Measurements from ENCODE around the gene RFX8. TPM values are rescaled to one million over a fixed set of nuclear protein-coding genes. Genes with fewer than 3 reads are reported as not detected.

Gene RFX8
- polyA plus RNA-seq, 1 of the 3 experiments (the other 2 are of a cell fraction), result 0.07 TPM

GRCh38 chr2:101401906-101402305 is 73.0 kb downstream of the RFX8 start:
- TF ChIP-seq MXI1 (IDR thresholded peaks at IDR 0.05; ENCODE audit: low read depth, low read length) (no peak), CTCF (IDR thresholded peaks at IDR 0.05) (0 out of 2 replicates have a peak, but pooled peaks have one; percentile 20)
- ChIA-PET POLR2A (no interaction called here), CTCF (interaction anchor here (1.4 kb wide), 1 partner anchor 15 kb away, joined by 5 read pairs; the partner anchor contains the start of gene CREG2)
- Histone ChIP-seq H3F3A (replicated peaks; ENCODE audit: insufficient read depth) (no peaks in the 10 kb centered on the region), H3K79me2 (ENCODE audit: insufficient read depth) (no peaks in the 10 kb centered on the region), H3K36me3 (replicated peaks in 1 of 2; ENCODE audit: control insufficient read depth in 1 of 2, insufficient read depth in 2 of 2, low read length in 1 of 2) (no peaks in the 10 kb centered on the region), H3K4me1 (ENCODE audit: control insufficient read depth in 1 of 2, insufficient read depth in 2 of 2, low read depth in 1 of 2, low read length in 1 of 2) (no peaks in the 10 kb centered on the region; a peak in 1 of 4 replicates), H2AFZ (ENCODE audit: low read depth) (no peak overlapping the region), H3K27me3 (ENCODE audit: insufficient read depth) (no peaks in the 10 kb centered on the region), H3K9ac (no peak overlapping the region), H3K9me3 (no peaks in the 10 kb centered on the region), H3K27ac (ENCODE audit: low read depth in 2 of 2, low read length in 1 of 2) (no peak overlapping the region), H3K9me2 (no peaks in the 10 kb centered on the region), H4K20me1 (ENCODE audit: insufficient read depth) (no peaks in the 10 kb centered on the region), H3K4me3 (ENCODE audit: low read depth in 2 of 2, low read length in 1 of 2) (no peak overlapping the region), H3K4me2 (no peak overlapping the region)
- WGBS (ENCODE audit: low lambda C conversion rate), result 80% methylated on average over 5 of the region's 5 CpGs
- DNase-seq, result no peak

GRCh38 chr2:101401326-101401665 is 73.6 kb downstream of the RFX8 start:
- no peak overlapping the region for H2AFZ ChIP-seq (ENCODE audit: low read depth)
- no peak overlapping the region for H3K27ac ChIP-seq (ENCODE audit: low read depth in 2 of 2, low read length in 1 of 2)
- no peaks in the 10 kb centered on the region for H3K79me2 ChIP-seq (ENCODE audit: insufficient read depth)
- WGBS (ENCODE audit: low lambda C conversion rate), result 86% methylated on average over 8 of the region's 8 CpGs
- H3K9me2 ChIP-seq, result no peaks in the 10 kb centered on the region
- no peak overlapping the region for H3K4me2 ChIP-seq
- no peak for TF ChIP-seq YY1 (IDR thresholded peaks at IDR 0.05; ENCODE audit: low read depth)
- no peak for TF ChIP-seq EZH2phosphoT487 (IDR thresholded peaks at IDR 0.05; ENCODE audit: borderline replicate concordance, low read depth)
- TF ChIP-seq ZBTB33 (IDR thresholded peaks at IDR 0.05; ENCODE audit: borderline replicate concordance, low read depth), result no peak
- no peak for TF ChIP-seq TEAD4 (IDR thresholded peaks at IDR 0.05; ENCODE audit: borderline replicate concordance, insufficient read depth)
- no peaks in the 10 kb centered on the region for H3K27me3 ChIP-seq (ENCODE audit: insufficient read depth)
- no peaks in the 10 kb centered on the region for H4K20me1 ChIP-seq (ENCODE audit: insufficient read depth)
- DNase-seq, result no peak
- POLR2A ChIA-PET, result interaction anchor here (1.2 kb wide), 1 partner anchor 14 kb away, joined by 4 read pairs; the partner anchor contains the start of gene CREG2
- no peaks in the 10 kb centered on the region; a peak in 1 of 4 replicates for H3K4me1 ChIP-seq (ENCODE audit: control insufficient read depth in 1 of 2, insufficient read depth in 2 of 2, low read depth in 1 of 2, low read length in 1 of 2)
- CTCF ChIA-PET, result no interaction called here
- no peak overlapping the region for H3K9ac ChIP-seq
- no peaks in the 10 kb centered on the region for H3K9me3 ChIP-seq
- H3F3A ChIP-seq (replicated peaks; ENCODE audit: insufficient read depth), result peaks cover 4% of the 10 kb centered on the region
- H3K36me3 ChIP-seq (replicated peaks in 1 of 2; ENCODE audit: control insufficient read depth in 1 of 2, insufficient read depth in 2 of 2, low read length in 1 of 2), result no peaks in the 10 kb centered on the region
- no peak overlapping the region for H3K4me3 ChIP-seq (ENCODE audit: low read depth in 2 of 2, low read length in 1 of 2)

All from SK-N-SH (cell line).